Right lobe of liver (tissue), 4 donors: ENCODE data around the gene SEZ6.

Experiments used
- POLR2A ChIP-seq: fragments of 450-650 bp; IDR thresholded peaks from one replicate; pipeline ENCODE4 v1.6.1; 2017; ENCODE audit warnings: antibody characterized with exemption, mild to moderate bottlenecking
- TF ChIP-seq, protein P1 (sequence below), 4 donors: fragments of 200-600 bp in 3 of 4; fragments of 450-650 bp in 1 of 4; IDR thresholded peaks; one replicate each; pipeline versions ENCODE4 v1.5.1 to v1.8.0; 2016 to 2022; ENCODE audit warnings: antibody characterized with exemption in 4 of 4, mild to moderate bottlenecking in 2 of 4
- donor health status: DM: no; HTN: no; CAD: no.
- donor health status: DM: no; HTN: no; CAD: no.
- donor health status: DM: no; HTN: yes; CAD: no.

- TF ChIP-seq, protein P1, sequence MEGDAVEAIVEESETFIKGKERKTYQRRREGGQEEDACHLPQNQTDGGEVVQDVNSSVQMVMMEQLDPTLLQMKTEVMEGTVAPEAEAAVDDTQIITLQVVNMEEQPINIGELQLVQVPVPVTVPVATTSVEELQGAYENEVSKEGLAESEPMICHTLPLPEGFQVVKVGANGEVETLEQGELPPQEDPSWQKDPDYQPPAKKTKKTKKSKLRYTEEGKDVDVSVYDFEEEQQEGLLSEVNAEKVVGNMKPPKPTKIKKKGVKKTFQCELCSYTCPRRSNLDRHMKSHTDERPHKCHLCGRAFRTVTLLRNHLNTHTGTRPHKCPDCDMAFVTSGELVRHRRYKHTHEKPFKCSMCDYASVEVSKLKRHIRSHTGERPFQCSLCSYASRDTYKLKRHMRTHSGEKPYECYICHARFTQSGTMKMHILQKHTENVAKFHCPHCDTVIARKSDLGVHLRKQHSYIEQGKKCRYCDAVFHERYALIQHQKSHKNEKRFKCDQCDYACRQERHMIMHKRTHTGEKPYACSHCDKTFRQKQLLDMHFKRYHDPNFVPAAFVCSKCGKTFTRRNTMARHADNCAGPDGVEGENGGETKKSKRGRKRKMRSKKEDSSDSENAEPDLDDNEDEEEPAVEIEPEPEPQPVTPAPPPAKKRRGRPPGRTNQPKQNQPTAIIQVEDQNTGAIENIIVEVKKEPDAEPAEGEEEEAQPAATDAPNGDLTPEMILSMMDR (IDR thresholded peaks at IDR 0.05): peak in 3 of 4 donors; percentile 9 to 40 (median 25)
- TF ChIP-seq POLR2A: peak; percentile 18
Measured at GRCh38 chr17:29042679-29043538, 37.1 kb upstream of the SEZ6 start, which contains the start of gene PIPOX.
